ENCODE results near the gene CST3. TPM values are rescaled to one million over a fixed set of nuclear protein-coding genes. Genes with fewer than 3 reads are reported as not detected.
A peak's percentile ranks its signal among the peaks of the same experiment; 100 is the strongest.

Gene CST3
- total and polyA plus RNA-seq, 2 of the 8 experiments (the other 6 are each of a cell fraction or from before 2014, with no cell fraction given): 53.2 to 184 TPM

DNA sequence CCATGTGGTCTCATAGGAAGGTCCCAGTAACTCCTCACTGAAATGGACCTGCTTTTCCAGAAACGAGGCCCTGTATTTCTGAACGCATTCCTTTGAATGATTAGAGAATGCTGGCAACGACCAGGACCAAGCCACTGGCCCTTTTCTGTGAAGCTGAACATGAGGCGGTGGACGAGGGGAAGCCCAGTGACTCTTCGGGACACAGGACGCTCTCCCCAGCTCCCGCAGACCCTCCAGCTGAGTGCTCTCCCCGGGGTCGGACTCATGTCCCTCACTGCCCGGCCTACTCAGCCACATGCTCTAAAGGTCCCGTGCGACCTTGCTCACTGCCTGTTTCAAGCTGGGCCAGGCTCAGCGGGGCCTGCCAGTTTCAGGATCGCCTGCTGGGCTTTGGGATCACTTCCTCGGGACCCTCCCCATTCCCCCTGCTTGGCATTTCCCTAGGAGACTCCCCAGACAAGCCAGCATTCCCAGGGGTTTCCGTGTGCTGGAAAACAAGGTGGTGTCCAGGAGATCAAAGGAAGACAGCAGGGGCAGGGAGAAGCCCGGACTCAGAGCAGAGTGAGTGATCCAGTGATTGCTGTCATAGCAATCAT is 29.4 kb downstream of the CST3 start:
- H4K91ac ChIP-seq (replicated peaks; ENCODE audit: insufficient read length, low read length): peak overlapping the region; percentile 67
- peak overlapping the region; percentile 88; the same call in 1 of the 2 replicates for H2BK12ac ChIP-seq (ENCODE audit: low read depth, low read length)
- no peaks in the 10 kb centered on the region for H3K79me1 ChIP-seq (ENCODE audit: low read depth, low read length)
- no peak overlapping the region for H3K27ac ChIP-seq (ENCODE audit: low read depth, low read length)
- H2AK5ac ChIP-seq (ENCODE audit: low read depth, low read length): no peak overlapping the region
- H3K18ac ChIP-seq (ENCODE audit: extremely low read depth, low read length): no peak overlapping the region
- H2BK120ac ChIP-seq (replicated peaks; ENCODE audit: low read depth, low read length): no peak overlapping the region
- H3K4ac ChIP-seq (replicated peaks; ENCODE audit: insufficient read length, low read depth, low read length): no peak overlapping the region
- ChIA-PET CTCF (ENCODE audit: partially characterized antibody) (interaction anchor here (0.8 to 18.5 kb wide), 11 partner anchors 9 to 164 kb away, joined by 3 to 328 read pairs (median 3); partner anchors contain the start of genes CST11 and CSTL1), POLR2A (ENCODE audit: partially characterized antibody) (interaction anchor here (1.5 kb wide), 1 partner anchor 23 kb away, joined by 4 read pairs; no protein-coding TSS in a partner anchor)
- H2AFZ ChIP-seq (ENCODE audit: low read length): 0 out of 2 replicates have a peak overlapping the region, but pooled peaks have one; percentile 42
- H3K36me3 ChIP-seq (ENCODE audit: control insufficient read depth in 2 of 4, insufficient read depth in 4 of 4, low read length in 3 of 4): no peaks in the 10 kb centered on the region
- H3K4me3 ChIP-seq (ENCODE audit: extremely low read depth in 1 of 4, insufficient read depth in 2 of 4, low read depth in 3 of 4, low read length in 4 of 4): no peak overlapping the region; a peak in 1 of 8 replicates
- WGBS, 2 experiments (ENCODE audit: extremely low coverage in 1 of 2, insufficient coverage in 1 of 2, insufficient read length in 1 of 2, insufficient replicate concordance in 2 of 2, low coverage in 1 of 2, low lambda C conversion rate in 2 of 2, missing lambda C conversion rate in 1 of 2): 86% methylated on average over 18 of the region's 18 CpGs; no CpG with 5 or more reads in 1 of the 2 experiments
- H3K14ac ChIP-seq (ENCODE audit: insufficient read length): no peak overlapping the region
- H2BK5ac ChIP-seq (ENCODE audit: low read depth, low read length): no peak overlapping the region
- H2BK20ac ChIP-seq (ENCODE audit: low read length): peak overlapping the region; percentile 16
- no peaks in the 10 kb centered on the region for H4K20me1 ChIP-seq (replicated peaks in 1 of 2; ENCODE audit: control insufficient read depth in 1 of 2, insufficient read depth in 2 of 2, low read length in 2 of 2)
- no peak overlapping the region for H3K56ac ChIP-seq (replicated peaks; ENCODE audit: insufficient read length, low read depth, low read length)
- H4K5ac ChIP-seq (ENCODE audit: insufficient read length, low read depth, low read length): no peak overlapping the region
- TF ChIP-seq, protein P1, sequence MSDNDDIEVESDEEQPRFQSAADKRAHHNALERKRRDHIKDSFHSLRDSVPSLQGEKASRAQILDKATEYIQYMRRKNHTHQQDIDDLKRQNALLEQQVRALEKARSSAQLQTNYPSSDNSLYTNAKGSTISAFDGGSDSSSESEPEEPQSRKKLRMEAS (IDR thresholded peaks at IDR 0.05): 0 out of 2 replicates have a peak, but pooled peaks have one; percentile 13
- TF ChIP-seq, protein P2, sequence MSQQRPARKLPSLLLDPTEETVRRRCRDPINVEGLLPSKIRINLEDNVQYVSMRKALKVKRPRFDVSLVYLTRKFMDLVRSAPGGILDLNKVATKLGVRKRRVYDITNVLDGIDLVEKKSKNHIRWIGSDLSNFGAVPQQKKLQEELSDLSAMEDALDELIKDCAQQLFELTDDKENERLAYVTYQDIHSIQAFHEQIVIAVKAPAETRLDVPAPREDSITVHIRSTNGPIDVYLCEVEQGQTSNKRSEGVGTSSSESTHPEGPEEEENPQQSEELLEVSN (IDR thresholded peaks at IDR 0.05): 0 out of 2 replicates have a peak, but pooled peaks have one; percentile 24
- no peak for TF ChIP-seq KDM1A (IDR thresholded peaks at IDR 0.05; ENCODE audit: borderline replicate concordance, low read length)
- H3K79me2 ChIP-seq (ENCODE audit: control insufficient read depth in 1 of 2, insufficient read depth in 2 of 2, low read length in 2 of 2): no peaks in the 10 kb centered on the region
- no peaks in the 10 kb centered on the region for H3K9me3 ChIP-seq (ENCODE audit: insufficient read depth in 2 of 2, low read depth in 1 of 2, low read length in 1 of 2)
- peak in 1 of 2 experiments; percentile 48 for DNase-seq (ENCODE audit: low read depth in 1 of 2, low spot score in 2 of 2)
- H3K9ac ChIP-seq (replicated peaks in 1 of 4; ENCODE audit: extremely low read depth in 1 of 4, low read depth in 3 of 4, low read length in 3 of 4): no peak overlapping the region; a peak in 1 of 7 replicates
- H3K27me3 ChIP-seq (replicated peaks in 1 of 4; ENCODE audit: control insufficient read depth in 3 of 4, extremely low read depth in 1 of 4, insufficient read depth in 3 of 4, low read length in 3 of 4): no peaks in the 10 kb centered on the region; a peak in 1 of 7 replicates
- H3K4me2 ChIP-seq (ENCODE audit: insufficient read depth in 1 of 2, low read depth in 2 of 2, low read length in 2 of 2): no peak overlapping the region
- peaks cover 0 to 7% (median 2%) of the 10 kb centered on the region in 4 experiments; a peak in 3 of 7 replicates for H3K4me1 ChIP-seq (replicated peaks in 1 of 4; ENCODE audit: control insufficient read depth in 3 of 4, insufficient read depth in 4 of 4, low read length in 3 of 4)
- no peak overlapping the region for H3K23ac ChIP-seq (ENCODE audit: insufficient read length)
- no peak overlapping the region for H4K8ac ChIP-seq (ENCODE audit: extremely low read depth, insufficient read depth, low read length)
- H2BK15ac ChIP-seq (ENCODE audit: low read length): peak overlapping the region; percentile 100
- H3K23me2 ChIP-seq (ENCODE audit: low read depth, low read length): no peaks in the 10 kb centered on the region
- no peak for FAIRE-seq

Data from H1 (cell line).